ENCODE measurements around the gene RRP8. TPM values are rescaled to one million over a fixed set of nuclear protein-coding genes. Genes with fewer than 3 reads are reported as not detected.

The RRP8 gene
- total and polyA plus RNA-seq, 9 of the 15 experiments (the other 6 are each of a cell fraction or from before 2014, with no cell fraction given), result 5.7 to 47.3 (median 32.6) TPM

GRCh38 chr11:6576471-6577373 lies 26.7 kb downstream of the RRP8 start (continued):
- TF ChIP-seq GABPB2 (CRISPR knock-in tag; conservative IDR thresholded peaks at IDR 0.05) (no peak), SRF (CRISPR knock-in tag; IDR thresholded peaks at IDR 0.05) (no peak), EZH2 (IDR thresholded peaks at IDR 0.05; ENCODE audit: borderline replicate concordance, low read depth, low read length) (no peak), ZNF133 (CRISPR knock-in tag; IDR thresholded peaks at IDR 0.05) (no peak), KLF16 (IDR thresholded peaks at IDR 0.05) (no peak), KLF13 (tag; IDR thresholded peaks at IDR 0.05; ENCODE audit: borderline replicate concordance, low read depth) (no peak), DDX20 (tag; IDR thresholded peaks at IDR 0.05; ENCODE audit: low read depth) (no peak), THRB (CRISPR knock-in tag; conservative IDR thresholded peaks at IDR 0.05) (no peak), MLLT1 (IDR thresholded peaks at IDR 0.05) (no peak), ZNF395 (CRISPR knock-in tag; IDR thresholded peaks at IDR 0.05) (no peak), SRSF1 (IDR thresholded peaks at IDR 0.05; ENCODE audit: low read depth, low read length) (no peak), ESRRA (IDR thresholded peaks at IDR 0.05; ENCODE audit: borderline replicate concordance, low read depth) (no peak), CHCHD3 (CRISPR knock-in tag; IDR thresholded peaks at IDR 0.05) (no peak), ZNF609 (CRISPR knock-in tag; IDR thresholded peaks at IDR 0.05; ENCODE audit: borderline replicate concordance) (no peak), NFIX (CRISPR knock-in tag; IDR thresholded peaks at IDR 0.05; ENCODE audit: low read depth) (no peak), TRIM24 (IDR thresholded peaks at IDR 0.05) (no peak), ZNF143 (CRISPR knock-in tag; IDR thresholded peaks at IDR 0.05) (no peak), DIDO1 (tag; IDR thresholded peaks at IDR 0.05; ENCODE audit: low read depth) (no peak), MXI1 (IDR thresholded peaks at IDR 0.05; ENCODE audit: low read depth, low read length) (no peak)

Measured in K562 (cell line).